H54 (cell line): ENCODE results near the gene MON2.
"Not testable (repeated sequence)": the region's sequence is repeated elsewhere in the genome, so short reads cannot be mapped to it uniquely, and the experiment has no call there.

ENCODE experiments used
- DNase-seq: peaks from one replicate; pipeline ENCODE4 v3.0.0; 2011; ENCODE audit warnings: low spot score, mixed read lengths; ENCODE audit not compliant: insufficient read length
- FAIRE-seq: peaks from 3 replicates; lab custom pipeline; 2011; peaks lifted over from hg19 to GRCh38; lab: Jason Lieb, UNC
- POLR2A ChIP-seq: IDR thresholded peaks from 2 replicates; pipeline ENCODE4 v1.6.1; 2011; ENCODE audit warnings: low read depth, mild to moderate bottlenecking, low read length

MON2 gene

GRCh38 chr12:62466594-62467491 lies at the start of gene MON2:
TSS of gene MON2 (plus strand) at chr12:62466826. CDS start at chr12:62467208, 382 bp downstream.
- FAIRE-seq (peak; percentile 87), DNase-seq (peak; percentile 92)
- peak; percentile 85 for TF ChIP-seq POLR2A

- no peak for DNase-seq
- no peak for TF ChIP-seq POLR2A
- FAIRE-seq, result no peak
Observed at GRCh38 chr12:62426089-62426488, 40.5 kb upstream of the MON2 start.

GRCh38 chr12:62429457-62429856 lies 37.2 kb upstream of the MON2 start:
- FAIRE-seq (no peak), DNase-seq (no peak)
- no peak for TF ChIP-seq POLR2A

DNA sequence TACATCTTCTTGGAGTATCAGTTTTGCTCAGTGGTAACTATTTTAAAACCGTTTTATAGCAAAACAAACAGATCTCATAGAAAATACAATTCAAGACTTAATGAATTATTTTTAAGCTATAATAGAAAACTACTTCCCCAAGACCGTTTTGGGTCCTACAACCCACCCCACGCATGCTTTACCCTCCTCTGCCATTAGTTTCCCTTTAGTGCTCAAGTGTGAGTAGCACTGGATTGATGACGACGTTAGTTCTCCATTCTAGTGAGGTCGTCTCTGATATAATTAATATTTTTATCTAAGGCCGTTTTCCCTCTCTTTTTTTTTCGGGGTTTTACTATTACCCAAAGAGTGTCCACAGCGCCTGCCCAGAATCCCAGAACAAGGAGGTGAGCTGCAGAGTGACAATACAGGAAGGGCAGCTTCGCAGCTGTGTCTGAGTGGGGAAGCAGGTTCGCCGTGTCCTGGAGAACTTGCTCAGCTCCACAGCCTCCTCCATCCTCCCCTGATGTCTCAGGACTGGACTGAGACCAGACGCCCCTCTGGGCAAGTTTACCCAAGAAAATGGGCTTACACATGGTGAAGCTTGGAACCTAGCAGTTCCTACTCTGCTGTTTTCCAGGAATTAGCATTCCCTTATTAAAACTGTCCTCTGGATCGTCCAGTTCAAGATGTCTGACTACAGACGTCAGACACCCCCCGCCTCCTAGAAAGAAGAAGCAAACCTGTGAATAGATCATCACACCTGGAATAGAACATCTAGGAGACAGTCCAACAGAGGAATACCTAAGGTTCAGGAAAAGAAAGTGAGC lies 31.9 kb upstream of the MON2 start:
- DNase-seq (no peak), FAIRE-seq (no peak)
- no peak for TF ChIP-seq POLR2A

DNA sequence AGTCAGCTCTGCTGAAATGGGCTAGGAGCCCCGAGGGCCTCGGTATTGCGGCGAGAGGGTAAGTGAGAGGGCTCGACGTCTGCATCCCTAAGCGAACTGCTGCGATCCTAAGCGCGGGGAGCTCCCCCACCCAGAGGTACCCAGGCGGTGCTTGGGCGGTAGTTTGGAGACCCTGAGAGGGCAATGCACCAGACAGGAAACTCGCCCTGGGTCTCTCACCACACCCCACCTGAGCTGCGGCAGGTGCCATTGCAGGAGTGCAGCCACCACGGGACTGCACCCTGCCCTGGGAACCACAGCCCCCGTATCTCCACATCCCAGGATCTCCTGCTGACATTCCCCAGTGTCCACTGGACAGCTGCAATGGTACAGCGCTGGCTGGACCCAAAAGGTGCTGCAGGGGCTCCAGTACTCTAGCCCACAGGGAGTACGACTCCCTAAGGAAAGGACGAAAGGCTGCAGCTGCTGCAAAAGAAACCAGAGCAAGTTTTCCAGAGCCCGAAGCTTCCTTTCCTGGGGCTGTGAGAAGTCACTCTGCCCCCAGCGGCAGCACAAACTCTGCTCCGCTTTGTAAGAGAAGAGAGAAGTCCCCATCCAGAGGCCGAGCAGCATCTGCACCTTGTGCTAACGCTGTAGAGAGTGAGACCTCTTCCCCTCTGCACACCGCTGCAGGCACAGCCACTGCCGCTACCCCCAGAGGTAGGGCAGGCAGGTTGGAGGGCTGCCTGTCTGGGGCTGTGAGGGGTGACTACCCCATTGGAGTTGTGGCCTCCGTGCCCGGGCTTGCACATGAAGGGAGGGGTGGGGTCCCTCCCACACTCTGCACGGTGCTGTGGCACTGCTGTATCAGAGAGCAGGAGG lies 31.1 kb upstream of the MON2 start:
- FAIRE-seq (no peak), DNase-seq (no peak)
- no peak for TF ChIP-seq POLR2A

DNA sequence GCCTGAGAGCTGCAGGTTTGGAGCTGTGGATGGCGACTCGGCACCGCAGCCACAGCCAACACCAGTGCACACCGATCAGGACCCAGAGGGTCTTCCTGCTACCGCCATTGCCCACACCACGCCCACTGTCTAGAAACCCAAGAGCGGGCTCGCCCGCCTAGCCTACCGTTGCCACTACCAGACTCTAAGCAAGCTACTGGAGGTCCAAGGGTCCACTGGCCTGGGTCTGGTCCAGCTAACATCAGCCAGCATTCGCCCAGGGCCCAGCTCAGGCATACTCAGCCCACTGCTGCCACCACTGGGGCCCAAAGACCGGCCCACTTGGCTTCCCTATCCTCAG lies 30.5 kb upstream of the MON2 start:
- DNase-seq (no peak), FAIRE-seq (no peak)
- TF ChIP-seq POLR2A, result no peak

- no peak for TF ChIP-seq POLR2A
- peak; percentile 24 for DNase-seq
- peak; percentile 93 for FAIRE-seq
Observed at GRCh38 chr12:62438098-62438692, 28.4 kb upstream of the MON2 start.

- FAIRE-seq (peak; percentile 65), DNase-seq (no peak)
- TF ChIP-seq POLR2A, result no peak
Observed at GRCh38 chr12:62446754-62447452, 19.7 kb upstream of the MON2 start.

DNA sequence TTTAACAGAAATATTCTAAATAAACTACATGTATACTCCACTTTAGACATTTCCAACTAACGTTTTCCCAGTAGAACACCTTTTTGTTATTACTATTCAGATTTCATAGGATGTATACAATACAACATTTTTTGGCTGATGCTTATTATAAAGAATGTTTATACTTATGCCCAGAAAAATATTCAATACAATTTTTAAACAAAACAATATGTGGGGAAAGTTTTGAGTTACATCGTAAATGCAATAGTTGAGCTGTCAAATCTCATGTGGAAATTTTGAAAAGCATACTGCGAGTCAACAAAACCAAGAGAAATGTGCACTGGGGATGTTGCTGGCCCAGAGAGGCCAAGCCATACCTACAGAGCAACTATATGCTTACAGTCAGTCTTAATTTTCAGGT lies 18.2 kb upstream of the MON2 start:
- TF ChIP-seq POLR2A, result no peak
- no peak for FAIRE-seq

DNA sequence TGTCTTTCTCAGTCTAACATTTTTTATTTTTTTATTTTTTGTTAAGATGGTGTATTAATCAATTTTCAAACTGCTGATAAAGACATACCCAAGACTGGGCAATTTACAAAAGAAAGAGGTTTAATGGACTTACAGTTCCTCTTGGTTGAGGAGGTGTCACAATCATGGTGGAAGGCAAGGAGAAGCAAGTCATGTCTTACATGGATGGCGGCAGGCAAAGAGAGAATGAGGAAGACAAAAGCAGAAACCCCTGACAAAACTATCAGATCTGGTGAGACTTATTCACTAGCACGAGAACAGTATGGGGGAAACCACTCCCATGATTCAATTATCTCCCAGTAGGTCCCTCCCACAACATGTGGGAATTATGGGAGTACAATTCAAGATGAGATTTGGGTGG lies 11.2 kb upstream of the MON2 start:
- DNase-seq, FAIRE-seq: not testable (repeated sequence)

More for the DNA sequence above, 18.2 kb upstream of the MON2 start:
- no peak for DNase-seq

DNA sequence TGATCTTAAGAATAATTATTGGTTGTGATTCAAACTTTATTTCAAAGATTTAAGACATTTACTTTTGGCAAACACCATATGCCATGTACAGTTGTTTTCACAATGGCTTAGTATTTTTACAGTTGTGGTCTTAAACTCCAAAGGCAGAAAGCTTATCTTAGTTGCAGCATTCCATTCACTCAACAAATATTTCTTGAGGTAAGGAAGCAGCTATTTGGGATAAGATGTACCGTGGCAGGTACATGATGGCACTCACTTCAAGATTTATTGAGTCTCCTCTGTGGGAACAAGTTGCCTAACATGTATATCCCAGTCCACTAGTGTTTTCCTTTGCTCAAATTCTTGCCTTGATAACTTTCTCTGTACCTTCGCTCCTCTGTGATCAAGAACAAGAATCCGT lies 8.0 kb upstream of the MON2 start:
- FAIRE-seq (no peak), DNase-seq (no peak)
- no peak for TF ChIP-seq POLR2A

DNA sequence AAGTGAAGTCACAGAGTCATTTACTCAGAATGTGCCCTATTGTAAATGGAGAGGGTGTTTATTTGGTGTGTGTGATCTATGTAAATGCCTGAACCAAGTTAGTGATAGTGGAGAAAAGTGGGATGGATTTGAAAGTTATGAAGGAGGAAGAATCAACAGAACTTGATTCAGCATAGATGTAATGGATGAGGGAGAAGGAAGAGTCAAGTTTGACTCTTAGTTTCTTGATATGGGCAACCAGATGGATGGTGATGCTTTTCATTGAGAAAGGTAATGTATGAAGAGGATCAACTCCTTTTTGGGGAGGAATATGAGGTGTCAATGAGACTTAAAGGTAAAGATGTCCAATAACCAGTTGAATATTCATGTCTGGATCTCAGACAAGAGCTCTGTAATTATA lies 6.7 kb upstream of the MON2 start:
- DNase-seq (no peak), FAIRE-seq (no peak)
- no peak for TF ChIP-seq POLR2A

DNA sequence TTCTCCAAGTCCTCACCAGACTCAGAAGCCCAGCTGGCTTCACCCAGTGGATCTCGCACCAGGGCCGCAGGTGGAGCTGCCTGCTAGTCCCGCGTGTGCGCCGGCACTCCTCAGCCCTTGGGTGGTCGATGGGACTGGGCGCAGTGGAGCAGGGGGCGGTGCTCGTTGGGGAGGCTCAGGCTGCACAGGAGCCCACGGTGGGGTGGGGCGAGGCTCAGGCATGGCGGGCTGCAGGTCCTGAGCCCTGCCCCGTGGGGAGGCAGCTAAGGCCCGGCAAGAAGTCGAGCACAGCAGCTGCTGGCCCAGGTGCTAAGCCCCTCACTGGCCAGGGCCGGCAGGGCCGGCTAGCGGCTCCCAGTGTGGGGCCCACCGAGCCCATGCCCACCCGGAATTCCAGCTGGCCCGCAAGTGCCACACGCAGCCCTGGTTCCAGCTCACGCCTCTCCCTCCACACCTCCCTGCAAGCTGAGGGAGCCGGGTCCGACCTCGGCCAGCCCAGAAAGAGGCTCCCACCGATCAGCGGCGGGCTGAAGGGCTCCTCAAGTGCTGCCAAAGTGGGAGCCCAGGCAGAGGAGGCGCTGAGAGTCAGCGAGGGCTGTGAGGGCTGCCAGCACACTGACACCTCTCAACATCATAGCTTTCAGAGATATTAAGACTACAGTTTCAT lies 5.3 kb upstream of the MON2 start:
- FAIRE-seq, result not testable (repeated sequence)

DNA sequence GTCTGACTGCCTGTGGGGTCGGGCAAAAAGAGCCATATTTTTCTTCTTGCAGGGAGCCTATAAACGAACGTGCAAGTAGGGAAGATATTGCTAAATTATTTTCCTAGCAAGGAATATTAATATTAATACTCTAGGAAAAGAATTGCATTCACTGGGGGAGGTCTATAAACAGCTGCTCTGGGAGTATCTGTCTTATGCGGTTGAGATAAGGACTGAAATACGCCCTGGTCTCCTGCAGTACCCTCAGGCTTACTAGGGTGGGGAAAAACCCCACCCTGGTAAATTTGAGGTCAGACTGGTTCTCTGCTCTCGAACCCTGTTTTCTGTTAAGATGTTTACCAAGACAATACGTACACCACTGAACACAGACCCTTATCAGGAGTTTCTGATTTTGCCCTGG lies 3.4 kb upstream of the MON2 start:
- not testable (repeated sequence) for FAIRE-seq, DNase-seq

More for the DNA sequence above, 5.3 kb upstream of the MON2 start:
- not testable (repeated sequence) for DNase-seq
